GM23338 (cell line): ENCODE results near the gene EPHA7. TPM values are rescaled to one million over a fixed set of nuclear protein-coding genes. Genes with fewer than 3 reads are reported as not detected.

Experiments used
- ATAC-seq: fragments of 200-7000 bp; cut with Tn5 transposase; 3 replicates; pipeline ENCODE4 v1.9.1; 2020
- DNase-seq: peaks from one replicate; pipeline ENCODE4 v3.0.0-alpha.2; 2015; ENCODE audit warnings: low spot score
- H2AFZ ChIP-seq: fragments of 200-600 bp; sonication (generic); 2 replicates; pipeline ENCODE4 v1.8.0; 2016; ENCODE audit warnings: antibody characterized with exemption, mild to moderate bottlenecking, moderate library complexity
- H3F3A ChIP-seq: fragments of 200-600 bp; sonication (generic); replicated peaks from 2 replicates; pipeline ENCODE4 v1.8.0; 2017; ENCODE audit warnings: antibody characterized with exemption, mixed run types, low read depth
- H3K27ac ChIP-seq: fragments of 200-600 bp; sonication (generic); 2 replicates; pipeline ENCODE4 v1.6.1; 2016; ENCODE audit warnings: low read depth
- H3K27me3 ChIP-seq: fragments of 200-600 bp; sonication (generic); 2 replicates; pipeline ENCODE4 v1.8.0; 2016; ENCODE audit warnings: mild to moderate bottlenecking, mixed run types, moderate library complexity; ENCODE audit not compliant: insufficient read depth
- H3K36me3 ChIP-seq: fragments of 200-600 bp; sonication (generic); 2 replicates; pipeline ENCODE4 v1.8.0; 2016; ENCODE audit warnings: mild to moderate bottlenecking; ENCODE audit not compliant: insufficient read depth
- H3K4me1 ChIP-seq: fragments of 200-600 bp; sonication (generic); 2 replicates; pipeline ENCODE4 v1.8.0; 2016; ENCODE audit warnings: mild to moderate bottlenecking, moderate library complexity; ENCODE audit not compliant: insufficient read depth
- H3K4me2 ChIP-seq: fragments of 200-600 bp; sonication (generic); 2 replicates; pipeline ENCODE4 v1.7.1; 2017; ENCODE audit warnings: mixed run types
- H3K4me3 ChIP-seq: fragments of 200-600 bp; sonication (generic); 2 replicates; pipeline ENCODE4 v1.6.1; 2016; ENCODE audit warnings: mixed run types
- H3K79me2 ChIP-seq: fragments of 200-600 bp; sonication (generic); replicated peaks from 2 replicates; pipeline ENCODE4 v1.8.0; 2017; ENCODE audit warnings: mild to moderate bottlenecking; ENCODE audit not compliant: insufficient read depth
- H3K9me2 ChIP-seq: fragments of 200-600 bp; sonication (generic); 2 replicates; pipeline ENCODE4 v1.8.0; 2017; ENCODE audit not compliant: insufficient read depth
- H4K20me1 ChIP-seq: fragments of 200-600 bp; sonication (generic); replicated peaks from 2 replicates; pipeline ENCODE4 v1.8.0; 2017; ENCODE audit warnings: mild to moderate bottlenecking; ENCODE audit not compliant: insufficient read depth
- H3K27ac Mint-ChIP-seq: 2 replicates; pipeline ENCODE4 v1.8.0; 2020; ENCODE audit warnings: inconsistent platforms, mild to moderate bottlenecking, moderate library complexity, mixed read lengths
- H3K27me3 Mint-ChIP-seq: 3 replicates; pipeline ENCODE4 v1.8.0; 2022; ENCODE audit warnings: low read depth, mild to moderate bottlenecking, moderate library complexity, mixed read lengths, inconsistent platforms; ENCODE audit not compliant: insufficient read depth, poor library complexity
- H3K36me3 Mint-ChIP-seq: 3 replicates; pipeline ENCODE4 v1.8.0; 2021; ENCODE audit warnings: low read depth, mild to moderate bottlenecking, inconsistent platforms, moderate library complexity, mixed read lengths
- H3K4me1 Mint-ChIP-seq: 3 replicates; pipeline ENCODE4 v1.8.0; 2020; ENCODE audit warnings: mild to moderate bottlenecking, inconsistent platforms, mixed read lengths
- H3K4me3 Mint-ChIP-seq: 3 replicates; pipeline ENCODE4 v1.8.0; 2021; ENCODE audit warnings: moderate library complexity, mild to moderate bottlenecking, inconsistent platforms, mixed read lengths
- H3K9me3 Mint-ChIP-seq: 3 replicates; pipeline ENCODE4 v1.8.0; 2020; ENCODE audit warnings: moderate library complexity, mild to moderate bottlenecking, inconsistent platforms, mixed read lengths
- EZH2 ChIP-seq: fragments of 200-600 bp; sonication (generic); IDR thresholded peaks from one replicate; pipeline ENCODE4 v1.8.0; 2017; ENCODE audit warnings: antibody characterized with exemption, mild to moderate bottlenecking, low read depth; ENCODE audit not compliant: unreplicated experiment
- EZH2phosphoT487 ChIP-seq: fragments of 200-600 bp; sonication (generic); IDR thresholded peaks from one replicate; pipeline ENCODE4 v1.8.1; 2018; ENCODE audit warnings: antibody characterized with exemption; ENCODE audit not compliant: unreplicated experiment
- JUNB ChIP-seq: IDR thresholded peaks from one replicate; pipeline ENCODE4 v1.6.1; 2016; ENCODE audit warnings: antibody characterized with exemption; ENCODE audit not compliant: unreplicated experiment
- ZNF114 ChIP-seq: fragments of 250-450 bp; sonication (Bioruptor Pico); IDR thresholded peaks from 2 replicates; pipeline ENCODE4 v1.5.0; 2020; ENCODE audit warnings: mild to moderate bottlenecking, moderate library complexity
- ZNF331 ChIP-seq: fragments of 250-450 bp; sonication (Bioruptor Pico); IDR thresholded peaks from 2 replicates; pipeline ENCODE4 v1.5.0; 2020; ENCODE audit warnings: low read depth, mild to moderate bottlenecking, moderate library complexity
- ZNF462 ChIP-seq: fragments of 250-450 bp; sonication (Bioruptor Pico); IDR thresholded peaks from 2 replicates; pipeline ENCODE4 v1.5.0; 2020; ENCODE audit warnings: mild to moderate bottlenecking, moderate library complexity
- polyA plus RNA-seq: library from polyadenylated mRNA; unstranded; fragments of >200 nt; fragmentation: Nextera tagmentation; extraction: Ambion mirVana; gene quantifications from 2 replicates; pipeline ENCODE4 v1.2.1, GENCODE V29; 2016
- total RNA-seq: library from RNA; depleted of rRNA; stranded (reverse); fragments of >200 nt; shearing (Covaris generic); gene quantifications from 2 replicates; pipeline ENCODE4 v1.2.3, GENCODE V29; 2014
- TF ChIP-seq, protein P1 (sequence below): IDR thresholded peaks from 2 replicates; pipeline ENCODE4 v1.6.1; 2016; ENCODE audit warnings: antibody characterized with exemption
- TF ChIP-seq, protein P2 (sequence below): IDR thresholded peaks from one replicate; pipeline ENCODE4 v1.6.1; 2018; ENCODE audit warnings: antibody characterized with exemption; ENCODE audit not compliant: unreplicated experiment

The EPHA7 gene
- total and polyA plus RNA-seq, 2 experiments from 2014 or later, result 3.3 to 7.3 TPM

GRCh38 chr6:93196406-93196970 is 222.9 kb downstream of the EPHA7 start (continued):
- TF ChIP-seq, protein P1, sequence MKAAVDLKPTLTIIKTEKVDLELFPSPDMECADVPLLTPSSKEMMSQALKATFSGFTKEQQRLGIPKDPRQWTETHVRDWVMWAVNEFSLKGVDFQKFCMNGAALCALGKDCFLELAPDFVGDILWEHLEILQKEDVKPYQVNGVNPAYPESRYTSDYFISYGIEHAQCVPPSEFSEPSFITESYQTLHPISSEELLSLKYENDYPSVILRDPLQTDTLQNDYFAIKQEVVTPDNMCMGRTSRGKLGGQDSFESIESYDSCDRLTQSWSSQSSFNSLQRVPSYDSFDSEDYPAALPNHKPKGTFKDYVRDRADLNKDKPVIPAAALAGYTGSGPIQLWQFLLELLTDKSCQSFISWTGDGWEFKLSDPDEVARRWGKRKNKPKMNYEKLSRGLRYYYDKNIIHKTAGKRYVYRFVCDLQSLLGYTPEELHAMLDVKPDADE, result no peak
- TF ChIP-seq ZNF114 (CRISPR knock-in tag), result no peak
- TF ChIP-seq, protein P2, sequence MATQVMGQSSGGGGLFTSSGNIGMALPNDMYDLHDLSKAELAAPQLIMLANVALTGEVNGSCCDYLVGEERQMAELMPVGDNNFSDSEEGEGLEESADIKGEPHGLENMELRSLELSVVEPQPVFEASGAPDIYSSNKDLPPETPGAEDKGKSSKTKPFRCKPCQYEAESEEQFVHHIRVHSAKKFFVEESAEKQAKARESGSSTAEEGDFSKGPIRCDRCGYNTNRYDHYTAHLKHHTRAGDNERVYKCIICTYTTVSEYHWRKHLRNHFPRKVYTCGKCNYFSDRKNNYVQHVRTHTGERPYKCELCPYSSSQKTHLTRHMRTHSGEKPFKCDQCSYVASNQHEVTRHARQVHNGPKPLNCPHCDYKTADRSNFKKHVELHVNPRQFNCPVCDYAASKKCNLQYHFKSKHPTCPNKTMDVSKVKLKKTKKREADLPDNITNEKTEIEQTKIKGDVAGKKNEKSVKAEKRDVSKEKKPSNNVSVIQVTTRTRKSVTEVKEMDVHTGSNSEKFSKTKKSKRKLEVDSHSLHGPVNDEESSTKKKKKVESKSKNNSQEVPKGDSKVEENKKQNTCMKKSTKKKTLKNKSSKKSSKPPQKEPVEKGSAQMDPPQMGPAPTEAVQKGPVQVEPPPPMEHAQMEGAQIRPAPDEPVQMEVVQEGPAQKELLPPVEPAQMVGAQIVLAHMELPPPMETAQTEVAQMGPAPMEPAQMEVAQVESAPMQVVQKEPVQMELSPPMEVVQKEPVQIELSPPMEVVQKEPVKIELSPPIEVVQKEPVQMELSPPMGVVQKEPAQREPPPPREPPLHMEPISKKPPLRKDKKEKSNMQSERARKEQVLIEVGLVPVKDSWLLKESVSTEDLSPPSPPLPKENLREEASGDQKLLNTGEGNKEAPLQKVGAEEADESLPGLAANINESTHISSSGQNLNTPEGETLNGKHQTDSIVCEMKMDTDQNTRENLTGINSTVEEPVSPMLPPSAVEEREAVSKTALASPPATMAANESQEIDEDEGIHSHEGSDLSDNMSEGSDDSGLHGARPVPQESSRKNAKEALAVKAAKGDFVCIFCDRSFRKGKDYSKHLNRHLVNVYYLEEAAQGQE, result no peak

GRCh38 chr6:93194480-93194879 is 224.9 kb downstream of the EPHA7 start:
- Mint-ChIP-seq H3K27ac (no peak overlapping the region), H3K27me3 (peaks cover 4% of the 10 kb centered on the region), H3K4me3 (no peak overlapping the region), H3K4me1 (no peaks in the 10 kb centered on the region), H3K9me3 (peaks cover 29% of the 10 kb centered on the region), H3K36me3 (peaks cover 11% of the 10 kb centered on the region; the same call in 2 of the 3 replicates)
- no peaks in the 10 kb centered on the region for H3K9me2 ChIP-seq
- H4K20me1 ChIP-seq, result no peaks in the 10 kb centered on the region
- no peak overlapping the region for H2AFZ ChIP-seq
- TF ChIP-seq ZNF331 (no peak), ZNF462 (CRISPR knock-in tag) (no peak), EZH2phosphoT487 (no peak), JUNB (no peak), EZH2 (no peak)
- no peaks in the 10 kb centered on the region for H3K79me2 ChIP-seq
- DNase-seq, result no peak
- H3K27me3 ChIP-seq, result no peaks in the 10 kb centered on the region
- no peaks in the 10 kb centered on the region for H3F3A ChIP-seq
- ATAC-seq, result no peak
- no peaks in the 10 kb centered on the region for H3K4me1 ChIP-seq
- no peak overlapping the region for H3K4me3 ChIP-seq
- no peak overlapping the region for H3K27ac ChIP-seq
- H3K36me3 ChIP-seq, result peaks cover 5% of the 10 kb centered on the region; the same call in 1 of the 2 replicates
- no peak overlapping the region for H3K4me2 ChIP-seq
